22Rv1 (cell line): ENCODE data around the gene CYP4F11.
A peak's percentile ranks its signal among the peaks of the same experiment; 100 is the strongest.
"Not testable (repeated sequence)": the region's sequence is repeated elsewhere in the genome, so short reads cannot be mapped to it uniquely, and the experiment has no call there.

ENCODE experiments used
- H3K27ac ChIP-seq: fragments of 450-650 bp; 2 replicates; pipeline ENCODE4 v1.5.1; 2017
- CTCF ChIP-seq: fragments of 450-650 bp; IDR thresholded peaks from 2 replicates; pipeline ENCODE4 v1.5.1; 2017; ENCODE audit warnings: mild to moderate bottlenecking
- ZFX ChIP-seq: fragments of 450-650 bp; IDR thresholded peaks from 2 replicates; pipeline ENCODE4 v1.6.1; 2017; ENCODE audit warnings: antibody characterized with exemption, borderline replicate concordance

The CYP4F11 gene

GRCh38 chr19:15934332-15935078 is at the start of gene CYP4F11:
Gene CYP4F11, minus strand, starts transcription at chr19:15934529. Its CDS starts 121 bp downstream, at chr19:15934408.
- H3K27ac ChIP-seq, result no peak within 1 kb of the TSS
- no peak for TF ChIP-seq ZFX
- no peak for TF ChIP-seq CTCF

- no peak for TF ChIP-seq ZFX
- no peak for TF ChIP-seq CTCF
- H3K27ac ChIP-seq, result no peak overlapping the region
Observed at GRCh38 chr19:15979293-15979692, 45.0 kb upstream of the CYP4F11 start.

- TF ChIP-seq CTCF, result no peak
- no peak for TF ChIP-seq ZFX
Observed at GRCh38 chr19:15977690-15978089, 43.4 kb upstream of the CYP4F11 start.

GRCh38 chr19:15976836-15977689 is 42.7 kb upstream of the CYP4F11 start:
- TF ChIP-seq ZFX (no peak), CTCF (no peak)

More at GRCh38 chr19:15977690-15978089, 43.4 kb upstream of the CYP4F11 start:
- H3K27ac ChIP-seq, result no peak overlapping the region

GRCh38 chr19:15974856-15975255 is 40.5 kb upstream of the CYP4F11 start:
- no peak for TF ChIP-seq CTCF
- TF ChIP-seq ZFX, result no peak
- H3K27ac ChIP-seq, result no peak overlapping the region

More at GRCh38 chr19:15976836-15977689, 42.7 kb upstream of the CYP4F11 start:
- H3K27ac ChIP-seq, result no peak overlapping the region

- not testable (repeated sequence) for H3K27ac ChIP-seq
Observed at GRCh38 chr19:15972043-15972442, 37.7 kb upstream of the CYP4F11 start.

GRCh38 chr19:15971224-15971780 is 37.0 kb upstream of the CYP4F11 start:
- H3K27ac ChIP-seq, result no peak overlapping the region
- TF ChIP-seq CTCF, result 0 out of 2 replicates have a peak, but pooled peaks have one; percentile 10
- TF ChIP-seq ZFX, result no peak
